ENCODE data around the gene ABCA10.
"Not testable (repeated sequence)": the region's sequence is repeated elsewhere in the genome, so short reads cannot be mapped to it uniquely, and the experiment has no call there.

ABCA10 gene

GRCh38 chr17:69179227-69179952 lies 49.2 kb downstream of the ABCA10 start:
- H3K27me3 ChIP-seq: no peaks in the 10 kb centered on the region
- H3K4me3 ChIP-seq (ENCODE audit: low read depth, low read length): no peak overlapping the region
- H3K4me1 ChIP-seq: no peaks in the 10 kb centered on the region
- TF ChIP-seq, protein P1, sequence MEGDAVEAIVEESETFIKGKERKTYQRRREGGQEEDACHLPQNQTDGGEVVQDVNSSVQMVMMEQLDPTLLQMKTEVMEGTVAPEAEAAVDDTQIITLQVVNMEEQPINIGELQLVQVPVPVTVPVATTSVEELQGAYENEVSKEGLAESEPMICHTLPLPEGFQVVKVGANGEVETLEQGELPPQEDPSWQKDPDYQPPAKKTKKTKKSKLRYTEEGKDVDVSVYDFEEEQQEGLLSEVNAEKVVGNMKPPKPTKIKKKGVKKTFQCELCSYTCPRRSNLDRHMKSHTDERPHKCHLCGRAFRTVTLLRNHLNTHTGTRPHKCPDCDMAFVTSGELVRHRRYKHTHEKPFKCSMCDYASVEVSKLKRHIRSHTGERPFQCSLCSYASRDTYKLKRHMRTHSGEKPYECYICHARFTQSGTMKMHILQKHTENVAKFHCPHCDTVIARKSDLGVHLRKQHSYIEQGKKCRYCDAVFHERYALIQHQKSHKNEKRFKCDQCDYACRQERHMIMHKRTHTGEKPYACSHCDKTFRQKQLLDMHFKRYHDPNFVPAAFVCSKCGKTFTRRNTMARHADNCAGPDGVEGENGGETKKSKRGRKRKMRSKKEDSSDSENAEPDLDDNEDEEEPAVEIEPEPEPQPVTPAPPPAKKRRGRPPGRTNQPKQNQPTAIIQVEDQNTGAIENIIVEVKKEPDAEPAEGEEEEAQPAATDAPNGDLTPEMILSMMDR (IDR thresholded peaks at IDR 0.05; ENCODE audit: low read depth, low read length): no peak
- no peaks in the 10 kb centered on the region for H3K36me3 ChIP-seq
- DNase-seq: no peak
- H3K9me3 ChIP-seq: no peaks in the 10 kb centered on the region

- TF ChIP-seq, protein P1 (IDR thresholded peaks at IDR 0.05; ENCODE audit: low read depth, low read length): no peak
- Histone ChIP-seq H3K4me3 (ENCODE audit: low read depth, low read length) (no peak overlapping the region), H3K4me1 (no peaks in the 10 kb centered on the region), H3K36me3 (no peaks in the 10 kb centered on the region), H3K9me3 (no peaks in the 10 kb centered on the region), H3K27me3 (no peaks in the 10 kb centered on the region)
- DNase-seq: no peak
Observed at GRCh38 chr17:69176457-69176795, 52.2 kb downstream of the ABCA10 start.

DNA sequence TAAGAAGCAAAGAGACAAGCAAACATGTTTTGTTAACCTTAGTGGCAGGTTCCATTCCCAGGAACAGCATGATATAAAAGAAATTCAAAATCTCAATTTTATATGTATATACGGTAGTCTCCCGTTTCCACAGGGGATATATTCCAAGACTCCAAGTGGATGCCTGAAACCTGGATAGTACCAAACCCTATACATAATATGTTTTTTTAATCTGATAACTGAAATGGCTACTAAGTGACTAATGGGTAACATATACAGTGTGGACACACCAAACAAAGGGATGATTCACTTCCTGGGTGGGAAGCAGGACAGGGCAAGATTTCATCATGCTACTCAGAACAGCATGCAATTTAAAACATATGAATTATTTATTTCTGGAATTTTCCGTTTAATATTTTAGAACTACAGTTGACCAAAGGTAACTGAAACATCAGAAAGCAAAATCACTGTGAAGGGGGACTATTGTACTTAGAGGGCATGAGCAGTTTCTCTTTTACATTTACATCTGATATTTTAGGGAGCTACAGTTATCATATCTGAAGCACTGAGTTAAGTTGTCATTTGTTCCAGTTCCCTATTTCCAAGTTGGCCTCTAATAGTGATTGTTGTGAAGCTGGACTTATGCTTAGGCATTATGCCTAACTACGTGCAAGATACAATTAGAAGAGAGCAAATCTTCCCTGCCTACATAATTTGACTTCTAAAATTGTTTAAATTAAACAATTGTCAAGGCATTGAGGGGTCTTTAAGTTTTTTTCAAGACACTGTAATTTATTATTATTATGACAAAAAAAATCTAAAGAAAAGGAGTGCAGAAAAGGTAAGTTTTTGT lies 52.8 kb downstream of the ABCA10 start:
- Histone ChIP-seq H3K4me3 (ENCODE audit: low read depth, low read length) (no peak overlapping the region), H3K9me3 (no peaks in the 10 kb centered on the region), H3K36me3 (no peaks in the 10 kb centered on the region), H3K27me3 (no peaks in the 10 kb centered on the region), H3K4me1 (no peaks in the 10 kb centered on the region)
- TF ChIP-seq, protein P1 (IDR thresholded peaks at IDR 0.05; ENCODE audit: low read depth, low read length): no peak
- no peak for DNase-seq

GRCh38 chr17:69175262-69175624 lies 53.4 kb downstream of the ABCA10 start:
- TF ChIP-seq, protein P1 (IDR thresholded peaks at IDR 0.05; ENCODE audit: low read depth, low read length): no peak
- no peaks in the 10 kb centered on the region for H3K4me1 ChIP-seq

DNA sequence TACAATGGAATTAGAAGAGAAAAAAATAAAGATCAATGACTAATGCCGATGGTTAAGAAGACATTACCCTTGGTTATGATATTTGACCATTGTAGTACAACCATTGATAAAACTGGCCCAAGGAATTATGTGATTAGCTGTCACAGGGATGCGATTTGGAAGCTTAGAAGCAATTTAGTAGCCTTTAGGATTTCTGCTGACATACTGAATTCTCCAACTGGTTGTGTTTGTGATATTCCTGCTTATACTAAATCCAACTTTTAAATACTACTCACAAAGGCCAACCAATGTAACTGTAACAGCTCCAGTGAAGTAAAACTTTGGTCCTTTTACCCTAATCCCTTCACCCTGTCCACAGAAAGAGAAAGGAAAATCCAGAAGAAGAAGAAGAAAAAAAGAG lies 55.5 kb downstream of the ABCA10 start:
- TF ChIP-seq, protein P1 (IDR thresholded peaks at IDR 0.05; ENCODE audit: low read depth, low read length): no peak
- no peak for DNase-seq
- Histone ChIP-seq H3K9me3 (no peaks in the 10 kb centered on the region), H3K36me3 (no peaks in the 10 kb centered on the region), H3K4me1 (no peaks in the 10 kb centered on the region), H3K27me3 (no peaks in the 10 kb centered on the region), H3K4me3 (ENCODE audit: low read depth, low read length) (no peak overlapping the region)

More at GRCh38 chr17:69175262-69175624, 53.4 kb downstream of the ABCA10 start:
- Histone ChIP-seq H3K4me3 (ENCODE audit: low read depth, low read length) (no peak overlapping the region), H3K9me3 (no peaks in the 10 kb centered on the region), H3K27me3 (no peaks in the 10 kb centered on the region), H3K36me3 (no peaks in the 10 kb centered on the region)
- no peak for DNase-seq

DNA sequence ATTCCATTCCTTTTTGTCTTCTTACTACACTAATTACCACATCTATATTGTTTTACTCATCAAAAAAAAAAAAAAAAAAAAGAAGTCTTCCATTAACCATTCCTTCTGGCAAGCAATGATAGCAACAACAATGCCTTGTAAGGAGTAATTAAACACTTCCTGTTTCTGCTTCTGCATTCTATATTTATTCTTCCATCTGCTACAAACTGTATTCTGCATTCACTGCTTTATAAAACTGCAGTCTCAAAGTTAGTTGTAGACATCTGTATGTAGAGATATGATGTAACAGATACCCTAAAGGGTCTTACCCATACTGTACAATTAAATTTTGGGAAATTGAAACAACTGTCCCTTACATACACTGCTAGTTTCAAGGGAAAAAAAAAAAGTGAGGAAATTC lies 58.2 kb downstream of the ABCA10 start:
- no peaks in the 10 kb centered on the region for H3K27me3 ChIP-seq
- H3K36me3 ChIP-seq: no peaks in the 10 kb centered on the region
- TF ChIP-seq, protein P1 (IDR thresholded peaks at IDR 0.05; ENCODE audit: low read depth, low read length): no peak
- H3K9me3 ChIP-seq: no peaks in the 10 kb centered on the region
- no peaks in the 10 kb centered on the region for H3K4me1 ChIP-seq
- no peak overlapping the region for H3K4me3 ChIP-seq (ENCODE audit: low read depth, low read length)
- no peak for DNase-seq

DNA sequence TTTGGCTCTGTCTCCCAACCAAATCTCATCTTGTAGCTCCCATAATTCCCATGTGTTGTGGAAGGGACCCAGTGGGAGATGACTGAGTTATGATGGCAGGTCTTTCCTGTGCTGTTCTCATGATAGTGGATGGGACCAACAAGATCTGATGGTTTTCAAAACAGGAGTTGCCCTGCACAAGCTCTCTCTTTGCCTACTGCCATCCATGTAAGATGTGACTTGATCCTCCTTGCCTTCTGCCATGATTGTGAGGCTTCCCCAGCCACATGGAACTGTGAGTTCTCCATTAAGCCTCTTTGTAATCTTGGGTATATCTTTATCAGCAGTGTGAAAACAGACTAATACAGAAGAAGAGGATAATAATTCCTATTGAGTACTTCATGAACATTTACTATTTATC lies 60.0 kb downstream of the ABCA10 start:
- H3K27me3 ChIP-seq; H3K36me3 ChIP-seq; H3K4me3 ChIP-seq (ENCODE audit: low read depth, low read length); DNase-seq; H3K9me3 ChIP-seq; H3K4me1 ChIP-seq: not testable (repeated sequence)

Measured in BE2C (cell line).